Lower leg skin (tissue), 3 donors: ENCODE data around the gene AP4E1.

ENCODE experiments used
- CTCF ChIP-seq, 3 donors: fragments of 450-650 bp; IDR thresholded peaks; one replicate each; pipeline ENCODE4 v1.5.1; 2016; ENCODE audit warnings: antibody characterized with exemption in 3 of 3, mild to moderate bottlenecking in 3 of 3, moderate library complexity in 2 of 3
- POLR2A ChIP-seq, 2 donors: fragments of 450-650 bp; IDR thresholded peaks; one replicate each; pipeline ENCODE4 v1.6.1; 2016 to 2017; ENCODE audit warnings: antibody characterized with exemption in 2 of 2, mild to moderate bottlenecking in 1 of 2, moderate library complexity in 1 of 2

GRCh38 chr15:50906954-50907600, 1.4 kb upstream of the AP4E1 start:
- no peak for TF ChIP-seq CTCF (IDR thresholded peaks at IDR 0.05)
- no peak for TF ChIP-seq POLR2A (IDR thresholded peaks at IDR 0.05)
